IMR-90 (cell line): ENCODE measurements around the gene COL7A1. TPM values are rescaled to one million over a fixed set of nuclear protein-coding genes. Genes with fewer than 3 reads are reported as not detected.
A peak's percentile ranks its signal among the peaks of the same experiment; 100 is the strongest.

ENCODE experiments used
- ATAC-seq: fragments of 200-7000 bp; cut with Tn5 transposase; 2 replicates; pipeline ENCODE4 v1.9.1; 2020; ENCODE audit warnings: low read depth, mild to moderate bottlenecking, moderate library complexity
- BruUV-seq: library from RNA; stranded (reverse); fragments of 400-500 nt; replicated peaks from 2 replicates; lab custom pipeline; 2021; lab: Mats Ljungman, UMichigan
- CTCF ChIA-PET: fragments of 300-600 bp; formaldehyde crosslinking; extraction: SDS; loops from one replicate; lab custom pipeline; 2021; ENCODE audit warnings: antibody characterized with exemption; lab: Yijun Ruan, JAX
- POLR2A ChIA-PET: fragments of 300-600 bp; sonication (Branson Sonifier 250); formaldehyde crosslinking; loops from one replicate; lab custom pipeline; 2022; ENCODE audit warnings: antibody characterized with exemption; ENCODE audit not compliant: unreplicated experiment; lab: Charles Lee
- DNase-seq: peaks from one replicate; pipeline ENCODE4 v3.0.0; 2013
- H2AFZ ChIP-seq: replicated peaks from 2 replicates; pipeline ENCODE3; 2013; ENCODE audit warnings: low read length, mild to moderate bottlenecking; ENCODE audit not compliant: poor library complexity
- H2AK5ac ChIP-seq: 2 replicates; pipeline ENCODE4 v1.6.1; 2013; ENCODE audit warnings: low read depth, low read length, inconsistent platforms
- H2AK9ac ChIP-seq: replicated peaks from 2 replicates; pipeline ENCODE3; 2013; ENCODE audit warnings: mild to moderate bottlenecking, low read depth, low read length, moderate library complexity; ENCODE audit not compliant: poor library complexity
- H2BK120ac ChIP-seq: 2 replicates; pipeline ENCODE4 v1.6.1; 2013; ENCODE audit warnings: low read depth, low read length, inconsistent platforms
- H2BK15ac ChIP-seq: 3 replicates; pipeline ENCODE4 v1.6.1; 2013; ENCODE audit warnings: low read depth, low read length, inconsistent platforms
- H2BK20ac ChIP-seq: 2 replicates; pipeline ENCODE4 v1.6.1; 2013; ENCODE audit warnings: low read depth, mild to moderate bottlenecking, inconsistent platforms, low read length, moderate library complexity
- H2BK5ac ChIP-seq: 2 replicates; pipeline ENCODE4 v1.6.1; 2013; ENCODE audit warnings: mild to moderate bottlenecking, low read depth, low read length, inconsistent platforms; ENCODE audit not compliant: poor library complexity, severe bottlenecking
- H3K14ac ChIP-seq: replicated peaks from 2 replicates; pipeline ENCODE4 v1.6.1; 2013; ENCODE audit warnings: low read depth, low read length, inconsistent platforms
- H3K18ac ChIP-seq: 2 replicates; pipeline ENCODE4 v1.6.1; 2013; ENCODE audit warnings: low read depth, low read length, control low read depth
- H3K23ac ChIP-seq: 2 replicates; pipeline ENCODE4 v1.6.1; 2013; ENCODE audit warnings: low read depth, low read length, inconsistent platforms
- H3K27ac ChIP-seq: 2 replicates; pipeline ENCODE4 v1.5.1; 2013; ENCODE audit warnings: mild to moderate bottlenecking, control low read depth, low read length; ENCODE audit not compliant: insufficient read depth
- H3K27me3 ChIP-seq: 2 replicates; pipeline ENCODE4 v1.6.1; 2013; ENCODE audit warnings: low read length; ENCODE audit not compliant: control insufficient read depth, insufficient read depth
- H3K36me3 ChIP-seq: 2 replicates; pipeline ENCODE4 v1.6.1; 2013; ENCODE audit warnings: low read length, mixed read lengths; ENCODE audit not compliant: control insufficient read depth, insufficient read depth
- H3K4ac ChIP-seq: 2 replicates; pipeline ENCODE4 v1.6.1; 2013; ENCODE audit warnings: low read depth, low read length, inconsistent platforms
- H3K4me1 ChIP-seq: 2 replicates; pipeline ENCODE4 v1.6.1; 2013; ENCODE audit warnings: low read length, mixed read lengths; ENCODE audit not compliant: control insufficient read depth, insufficient read depth
- H3K4me2 ChIP-seq: 2 replicates; pipeline ENCODE4 v1.6.1; 2013; ENCODE audit warnings: low read depth, mild to moderate bottlenecking, control low read depth, low read length, moderate library complexity
- H3K4me3 ChIP-seq: 2 replicates; pipeline ENCODE4 v1.5.1; 2013; ENCODE audit warnings: low read depth, mild to moderate bottlenecking, control low read depth, low read length, moderate library complexity; ENCODE audit not compliant: insufficient read depth
- H3K56ac ChIP-seq: 2 replicates; pipeline ENCODE4 v1.6.1; 2013; ENCODE audit warnings: low read length, inconsistent platforms; ENCODE audit not compliant: insufficient read depth; ENCODE audit errors: extremely low read depth
- H3K79me1 ChIP-seq, 2 experiments: 2 replicates each; pipeline ENCODE4 v1.6.1; 2013; ENCODE audit warnings: low read length in 2 of 2, inconsistent platforms in 1 of 2, low read depth in 1 of 2
- H3K9ac ChIP-seq: 2 replicates; pipeline ENCODE4 v1.6.1; 2013; ENCODE audit warnings: low read depth, low read length, control low read depth
- H3K9me1 ChIP-seq: 2 replicates; pipeline ENCODE4 v1.6.1; 2013; ENCODE audit warnings: low read length, inconsistent platforms; ENCODE audit not compliant: insufficient read depth
- H3K9me3 ChIP-seq: 2 replicates; pipeline ENCODE4 v1.6.1; 2013; ENCODE audit warnings: low read length; ENCODE audit not compliant: control insufficient read depth, insufficient read depth
- H4K20me1 ChIP-seq: 2 replicates; pipeline ENCODE4 v1.6.1; 2013; ENCODE audit warnings: low read length, inconsistent platforms; ENCODE audit not compliant: insufficient read depth
- H4K5ac ChIP-seq: 2 replicates; pipeline ENCODE4 v1.6.1; 2013; ENCODE audit warnings: mild to moderate bottlenecking, low read depth, low read length, control low read depth
- H4K8ac ChIP-seq, 2 experiments: 2 replicates each; pipeline ENCODE4 v1.6.1; 2013; ENCODE audit warnings: low read depth in 2 of 2, low read length in 2 of 2, control low read depth in 1 of 2, inconsistent platforms in 1 of 2
- H4K91ac ChIP-seq: 2 replicates; pipeline ENCODE4 v1.6.1; 2013; ENCODE audit warnings: low read depth, low read length, inconsistent platforms; ENCODE audit not compliant: insufficient read depth
- BHLHE40 ChIP-seq: fragments of 150-350 bp; IDR thresholded peaks from 2 replicates; pipeline ENCODE4 v1.6.1; 2016; ENCODE audit warnings: mild to moderate bottlenecking, low read depth, low read length
- CEBPB ChIP-seq: IDR thresholded peaks from 2 replicates; pipeline ENCODE4 v1.6.1; 2012; ENCODE audit warnings: low read depth, low read length, improper control_type of control experiment
- CHD1 ChIP-seq: IDR thresholded peaks from 2 replicates; pipeline ENCODE4 v1.6.1; 2012; ENCODE audit warnings: low read depth, low read length, improper control_type of control experiment
- FOS ChIP-seq: fragments of 150-350 bp; IDR thresholded peaks from 2 replicates; pipeline ENCODE4 v1.6.1; 2016; ENCODE audit warnings: low read depth, low read length
- MAFK ChIP-seq: IDR thresholded peaks from 2 replicates; pipeline ENCODE4 v1.6.1; 2012; ENCODE audit warnings: low read depth, low read length, improper control_type of control experiment
- MAZ ChIP-seq: IDR thresholded peaks from 2 replicates; pipeline ENCODE4 v1.6.1; 2012; ENCODE audit warnings: low read depth, mild to moderate bottlenecking, low read length, improper control_type of control experiment, moderate library complexity, borderline replicate concordance
- MXI1 ChIP-seq: IDR thresholded peaks from 2 replicates; pipeline ENCODE4 v1.6.1; 2012; ENCODE audit warnings: low read depth, mild to moderate bottlenecking, low read length, moderate library complexity, borderline replicate concordance
- NFE2L2 ChIP-seq: fragments of 150-350 bp; IDR thresholded peaks from 2 replicates; pipeline ENCODE4 v1.6.1; 2016; ENCODE audit warnings: low read depth, mild to moderate bottlenecking, low read length
- POLR2A ChIP-seq: IDR thresholded peaks from 2 replicates; pipeline ENCODE4 v1.6.1; 2012; ENCODE audit warnings: mild to moderate bottlenecking, low read depth, low read length
- RCOR1 ChIP-seq: IDR thresholded peaks from 2 replicates; pipeline ENCODE4 v1.6.1; 2012; ENCODE audit warnings: mild to moderate bottlenecking, low read length, improper control_type of control experiment; ENCODE audit not compliant: insufficient replicate concordance
- RFX5 ChIP-seq: IDR thresholded peaks from 2 replicates; pipeline ENCODE4 v1.8.0; 2012; ENCODE audit warnings: low read depth, mild to moderate bottlenecking, low read length, moderate library complexity
- WGBS, 2 experiments: methylation state at CpG; one replicate each; pipeline versions ENCODE4 v1.1.5 to v1.1.7; 2013; ENCODE audit warnings: missing lambda C conversion rate in 2 of 2; ENCODE audit not compliant: insufficient read length in 1 of 2; ENCODE audit errors: extremely low coverage in 2 of 2; 5-methylcytosine and 5-hydroxymethylcytosine counted together
- dilution Hi-C: fragments of 300-500 bp; cut with HindIII; formaldehyde crosslinking; loops from one replicate; pipeline ENCODE4 v1.14.3; 2018; ENCODE audit warnings: low sequenced_read_pairs; ENCODE audit not compliant: unreplicated experiment
- in situ Hi-C: fragments of 300-500 bp; cut with MboI; formaldehyde crosslinking; loops from 3 replicates; pipeline ENCODE4 v1.14.3; 2019; ENCODE audit warnings: low sequenced_read_pairs, inconsistent platforms, mixed read lengths
- intact Hi-C: fragments of 100-400 bp; cut with micrococcal nuclease; formaldehyde crosslinking; loops from 2 replicates; pipeline ENCODE4 v1.10.0; 2022
- polyA plus RNA-seq, 3 experiments: library from polyadenylated mRNA; depleted of rRNA; stranded (reverse); fragments of >200 nt; gene quantifications; 2 replicates each; pipeline ENCODE4 v1.2.3, GENCODE V29; 2012; ENCODE audit warnings: low replicate concordance in 1 of 3
- total RNA-seq: library from RNA; depleted of rRNA; stranded (reverse); fragments of >200 nt; gene quantifications from 2 replicates; pipeline ENCODE4 v1.2.3, GENCODE V29; 2012
- TF ChIP-seq, protein P1 (sequence below): conservative IDR thresholded peaks from 2 replicates; pipeline ENCODE4 v1.5.1; 2012; ENCODE audit warnings: mild to moderate bottlenecking, low read depth, low read length, improper control_type of control experiment
- TF ChIP-seq, protein P2 (sequence below): fragments of 150-350 bp; IDR thresholded peaks from 2 replicates; pipeline ENCODE4 v1.6.1; 2016; ENCODE audit warnings: low read depth, mild to moderate bottlenecking, low read length, moderate library complexity, borderline replicate concordance

Gene COL7A1
- total and polyA plus RNA-seq, 2 of the 4 experiments (the other 2 are of a cell fraction) = 4.1 to 20.3 TPM

DNA sequence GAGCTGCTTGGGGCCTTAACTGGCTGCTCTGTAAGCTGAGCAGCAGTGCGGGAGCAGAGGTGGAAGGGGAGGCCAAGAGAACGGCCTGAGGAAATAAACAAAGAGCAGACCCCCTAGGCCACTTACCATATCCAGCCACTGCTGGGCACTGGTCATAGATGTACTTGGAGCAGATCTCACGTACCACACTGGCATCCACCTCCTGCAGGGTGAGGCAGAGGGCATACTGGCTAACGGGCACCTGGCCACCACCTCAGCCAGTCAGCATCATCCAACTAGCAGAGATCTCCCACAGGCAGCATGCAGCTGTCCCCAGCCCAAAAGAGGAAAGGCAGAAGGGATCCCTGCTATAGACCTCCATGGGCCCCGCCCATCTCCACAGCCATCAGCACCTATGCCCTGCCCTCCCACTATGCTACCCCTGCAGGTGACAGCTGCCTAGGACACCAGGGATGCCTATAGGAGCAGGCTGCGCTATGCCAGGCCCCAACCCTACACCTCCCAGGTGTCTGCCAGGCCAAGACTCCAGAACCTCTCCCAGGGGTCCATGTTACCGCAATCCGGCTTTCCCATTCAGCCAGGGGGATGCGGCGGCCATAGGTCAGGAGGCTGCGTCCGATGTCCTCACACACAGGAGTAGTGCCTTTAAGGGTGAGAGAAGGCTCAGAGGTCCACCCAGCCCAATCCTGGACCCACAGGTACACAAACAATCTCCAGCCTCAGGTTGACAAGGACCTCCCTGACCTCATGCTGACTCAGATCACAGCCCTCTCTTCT lies 4.6 kb upstream of the COL7A1 start (continued):
- no peak for TF ChIP-seq RFX5

DNA sequence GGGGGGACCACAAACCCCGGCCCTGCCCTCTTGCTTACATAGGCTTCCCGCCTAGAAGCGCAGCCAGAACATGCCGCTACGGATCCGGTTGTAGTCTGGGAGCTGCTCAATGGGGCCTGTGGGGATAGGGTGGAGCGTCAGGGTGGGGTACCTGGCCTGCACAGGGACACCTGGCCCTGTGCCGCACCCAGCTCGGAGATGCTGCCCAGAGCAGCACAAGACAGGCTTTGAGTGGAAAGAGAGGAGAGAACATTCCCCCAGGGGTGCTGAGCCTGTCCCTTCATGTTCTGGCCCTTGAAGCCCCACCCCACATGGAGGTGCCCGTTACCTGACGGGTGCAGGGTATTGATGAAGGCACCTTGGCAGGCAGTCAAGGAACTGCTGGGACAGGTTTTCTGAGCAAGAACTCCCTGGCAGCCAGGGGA lies 4.0 kb upstream of the COL7A1 start:
- WGBS, 2 experiments = 46% methylated on average over 5 of the region's 11 CpGs; no CpG with 5 or more reads in 1 of the 2 experiments
- peak overlapping the region; percentile 87 for H2BK20ac ChIP-seq
- CTCF ChIA-PET = interaction anchor here (0.9 kb wide), 1 partner anchor 10 kb away, joined by 3 read pairs; the partner anchor contains the start of gene UQCRC1
- intact Hi-C loops = no loop called here
- dilution Hi-C loops = no loop called here
- H3K4me2 ChIP-seq = peak overlapping the region; percentile 21
- H3K56ac ChIP-seq = peak overlapping the region; percentile 69
- peak overlapping the region; percentile 38 for H4K5ac ChIP-seq
- H4K8ac ChIP-seq = peak overlapping the region; percentile 46 to 83
- H3K27me3 ChIP-seq = no peaks in the 10 kb centered on the region
- H3K4me3 ChIP-seq = no peak overlapping the region
- H3K4ac ChIP-seq = peak overlapping the region; percentile 99
- ATAC-seq (no peak), DNase-seq (no peak)
- peak overlapping the region; percentile 89; the same call in 1 of the 2 replicates for H3K23ac ChIP-seq
- H3K14ac ChIP-seq = peak overlapping the region; percentile 77
- H3K79me1 ChIP-seq = peaks cover 16 to 76% of the 10 kb centered on the region in 2 experiments; a peak in 3 of 4 replicates
- H3K9me3 ChIP-seq = no peaks in the 10 kb centered on the region
- peak overlapping the region; percentile 85 for H2BK120ac ChIP-seq
- in situ Hi-C loops = no loop called here
- peaks cover 56% of the 10 kb centered on the region for H3K36me3 ChIP-seq
- H2AK5ac ChIP-seq = peak overlapping the region; percentile 96
- H2BK15ac ChIP-seq = peak overlapping the region; percentile 67; the same call in 2 of the 3 replicates
- H3K9me1 ChIP-seq = peaks cover 42% of the 10 kb centered on the region
- peak overlapping the region; percentile 90 for H2AK9ac ChIP-seq
- POLR2A ChIA-PET = interaction anchor here (0.6 kb wide), 1 partner anchor 12 kb away, joined by 5 read pairs; no protein-coding TSS in a partner anchor
- peak overlapping the region; percentile 97 for H2BK5ac ChIP-seq
- H3K27ac ChIP-seq = peak overlapping the region; percentile 94
- H3K18ac ChIP-seq = peak overlapping the region; percentile 15
- BruUV-seq = no TSS peak
- H2AFZ ChIP-seq = peak overlapping the region; percentile 79
- peak overlapping the region; percentile 40 for H3K9ac ChIP-seq
- H4K20me1 ChIP-seq = peaks cover 19% of the 10 kb centered on the region
- peak overlapping the region; percentile 82 for H4K91ac ChIP-seq
- H3K4me1 ChIP-seq = peaks cover 53% of the 10 kb centered on the region
- TF ChIP-seq BHLHE40 (no peak), NFE2L2 (no peak), RCOR1 (no peak), MXI1 (no peak), CHD1 (no peak), MAFK (no peak), MAZ (no peak), CEBPB (no peak), FOS (no peak), POLR2A (no peak)
- TF ChIP-seq, protein P1, sequence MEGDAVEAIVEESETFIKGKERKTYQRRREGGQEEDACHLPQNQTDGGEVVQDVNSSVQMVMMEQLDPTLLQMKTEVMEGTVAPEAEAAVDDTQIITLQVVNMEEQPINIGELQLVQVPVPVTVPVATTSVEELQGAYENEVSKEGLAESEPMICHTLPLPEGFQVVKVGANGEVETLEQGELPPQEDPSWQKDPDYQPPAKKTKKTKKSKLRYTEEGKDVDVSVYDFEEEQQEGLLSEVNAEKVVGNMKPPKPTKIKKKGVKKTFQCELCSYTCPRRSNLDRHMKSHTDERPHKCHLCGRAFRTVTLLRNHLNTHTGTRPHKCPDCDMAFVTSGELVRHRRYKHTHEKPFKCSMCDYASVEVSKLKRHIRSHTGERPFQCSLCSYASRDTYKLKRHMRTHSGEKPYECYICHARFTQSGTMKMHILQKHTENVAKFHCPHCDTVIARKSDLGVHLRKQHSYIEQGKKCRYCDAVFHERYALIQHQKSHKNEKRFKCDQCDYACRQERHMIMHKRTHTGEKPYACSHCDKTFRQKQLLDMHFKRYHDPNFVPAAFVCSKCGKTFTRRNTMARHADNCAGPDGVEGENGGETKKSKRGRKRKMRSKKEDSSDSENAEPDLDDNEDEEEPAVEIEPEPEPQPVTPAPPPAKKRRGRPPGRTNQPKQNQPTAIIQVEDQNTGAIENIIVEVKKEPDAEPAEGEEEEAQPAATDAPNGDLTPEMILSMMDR = no peak
- TF ChIP-seq, protein P2, sequence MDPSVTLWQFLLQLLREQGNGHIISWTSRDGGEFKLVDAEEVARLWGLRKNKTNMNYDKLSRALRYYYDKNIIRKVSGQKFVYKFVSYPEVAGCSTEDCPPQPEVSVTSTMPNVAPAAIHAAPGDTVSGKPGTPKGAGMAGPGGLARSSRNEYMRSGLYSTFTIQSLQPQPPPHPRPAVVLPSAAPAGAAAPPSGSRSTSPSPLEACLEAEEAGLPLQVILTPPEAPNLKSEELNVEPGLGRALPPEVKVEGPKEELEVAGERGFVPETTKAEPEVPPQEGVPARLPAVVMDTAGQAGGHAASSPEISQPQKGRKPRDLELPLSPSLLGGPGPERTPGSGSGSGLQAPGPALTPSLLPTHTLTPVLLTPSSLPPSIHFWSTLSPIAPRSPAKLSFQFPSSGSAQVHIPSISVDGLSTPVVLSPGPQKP = no peak
